ENCODE data around the gene EHD4. TPM values are rescaled to one million over a fixed set of nuclear protein-coding genes. Genes with fewer than 3 reads are reported as not detected.

EHD4 gene
- total and polyA plus RNA-seq, 9 of the 15 experiments (the other 6 are each of a cell fraction or from before 2014, with no cell fraction given), result 0.89 to 10.3 (median 6.4) TPM

DNA sequence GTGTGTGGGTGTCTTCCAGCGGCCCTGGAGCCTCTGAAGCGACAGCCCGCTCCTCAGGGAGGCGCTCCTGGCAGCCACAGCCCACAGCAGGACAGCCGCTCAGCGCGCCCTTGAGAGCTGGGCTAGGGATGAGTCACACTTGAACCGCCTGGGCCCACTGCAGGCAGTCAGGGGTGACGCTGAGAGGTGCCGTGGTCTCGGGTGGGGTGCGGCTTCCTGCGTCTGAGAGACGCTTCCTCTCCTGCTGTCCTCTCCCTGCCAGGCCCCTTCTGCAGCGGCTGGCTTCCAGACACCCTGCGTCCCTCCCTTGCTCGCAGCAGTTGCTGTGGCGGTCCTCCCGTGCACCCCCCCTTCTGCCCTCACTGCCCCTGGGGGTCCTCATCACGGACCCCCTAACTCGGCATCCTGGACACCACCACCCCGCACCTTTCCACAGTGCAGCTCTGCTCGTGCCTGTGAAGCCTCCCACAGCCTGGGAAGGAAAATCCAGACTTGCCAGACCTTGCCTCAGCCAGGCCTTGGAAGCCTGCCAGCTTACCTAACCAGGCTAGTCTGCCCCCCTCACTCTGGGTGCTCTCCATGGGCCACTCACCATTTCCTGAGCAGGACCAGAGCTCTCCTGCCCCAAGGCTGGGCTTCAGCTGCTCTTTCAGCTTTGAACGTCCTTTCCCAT lies 77.4 kb downstream of the EHD4 start:
- H3K79me2 ChIP-seq (ENCODE audit: control insufficient read depth, insufficient read depth, low read length), result no peaks in the 10 kb centered on the region
- no TSS peak for BruUV-seq (replicated peaks)
- H3K27me3 ChIP-seq (ENCODE audit: control insufficient read depth in 2 of 2, insufficient read depth in 2 of 2, low read length in 2 of 2), result peaks cover 7 to 29% of the 10 kb centered on the region in 2 experiments; a peak in 3 of 5 replicates
- FAIRE-seq (no peak), ATAC-seq (peak; percentile 90), DNase-seq (ENCODE audit: extremely low read depth in 1 of 4, low spot score in 3 of 4) (peak; percentile 63 to 73 (median 67))
- no peaks in the 10 kb centered on the region for H3K36me3 ChIP-seq (ENCODE audit: control insufficient read depth, insufficient read depth, low read length)
- ChIA-PET POLR2A (interaction anchor here (0.9 to 1.1 kb wide), 2 partner anchors 8 to 12 kb away, joined by 3 read pairs; no protein-coding TSS in a partner anchor), CTCF (ENCODE audit: low intra/inter-chr PET ratio) (no interaction called here)
- peak overlapping the region; percentile 48; the same call in 1 of the 2 replicates for H2AFZ ChIP-seq (ENCODE audit: low read depth, low read length)
- H3K9ac ChIP-seq (ENCODE audit: insufficient read depth in 1 of 2, low read depth in 2 of 2, low read length in 2 of 2), result peak overlapping the region in 1 of 2 experiments; percentile 43; a peak in 2 of 4 replicates
- no peak overlapping the region for H3K27ac ChIP-seq (ENCODE audit: extremely low read depth, low read depth, low read length)
- no peaks in the 10 kb centered on the region for H3K9me3 ChIP-seq (replicated peaks; ENCODE audit: control insufficient read depth, insufficient read depth, low read depth, low read length)
- no peak overlapping the region; the same call in 1 of the 2 replicates for H3K4me2 ChIP-seq (ENCODE audit: insufficient read depth, low read length)
- 11% methylated on average over 21 of the region's 24 CpGs for WGBS (ENCODE audit: insufficient coverage, low coverage, missing lambda C conversion rate)
- peaks cover 3% of the 10 kb centered on the region for H3K9me1 ChIP-seq (ENCODE audit: control insufficient read depth, insufficient read depth, low read length)
- intact Hi-C loops (cut with micrococcal nuclease) (no loop called here), in situ Hi-C loops (cut with MboI) (no loop called here)
- peaks cover 0 to 24% of the 10 kb centered on the region in 2 experiments; a peak in 3 of 5 replicates for H3K4me1 ChIP-seq (replicated peaks in 1 of 2; ENCODE audit: control insufficient read depth in 2 of 2, insufficient read depth in 2 of 2, low read length in 2 of 2)
- H4K20me1 ChIP-seq (replicated peaks; ENCODE audit: control insufficient read depth, insufficient read depth, low read length), result peaks cover 9% of the 10 kb centered on the region; the same call in 1 of the 2 replicates
- no peak overlapping the region for H3K4me3 ChIP-seq
- TF ChIP-seq ZFP30 (CRISPR knock-in tag; IDR thresholded peaks at IDR 0.05; ENCODE audit: borderline replicate concordance) (no peak), ZNF133 (CRISPR knock-in tag; IDR thresholded peaks at IDR 0.05) (no peak), EGR1 (conservative IDR thresholded peaks at IDR 0.05) (0 out of 2 replicates have a peak, but pooled peaks have one; percentile 32), FOSL1 (tag; conservative IDR thresholded peaks at IDR 0.05) (peak; percentile 79), RB1 (IDR thresholded peaks at IDR 0.05; ENCODE audit: low read depth) (0 out of 2 replicates have a peak, but pooled peaks have one; percentile 21), HCFC1 (IDR thresholded peaks at IDR 0.05; ENCODE audit: low read depth, low read length) (no peak), NFIC (IDR thresholded peaks at IDR 0.05) (peak; percentile 83), HEY1 (CRISPR knock-in tag; IDR thresholded peaks at IDR 0.05; ENCODE audit: borderline replicate concordance) (no peak), SMARCA4 (IDR thresholded peaks at IDR 0.05) (peak; percentile 13; the same call in 1 of the 2 replicates), WHSC1 (IDR thresholded peaks at IDR 0.05; ENCODE audit: low read length) (no peak), NR4A1 (CRISPR knock-in tag; IDR thresholded peaks at IDR 0.05) (no peak), NR4A1 (tag; IDR thresholded peaks at IDR 0.05) (no peak), ZBTB8A (IDR thresholded peaks at IDR 0.05; ENCODE audit: partially characterized antibody) (no peak), CREB1 (IDR thresholded peaks at IDR 0.05) (no peak), CREB1 (CRISPR knock-in tag; IDR thresholded peaks at IDR 0.05) (peak; percentile 22; the same call in 1 of the 2 replicates), POLR2G (IDR thresholded peaks at IDR 0.05; ENCODE audit: low read depth, low read length) (peak; percentile 35; the same call in 1 of the 2 replicates), E2F3 (CRISPR knock-in tag; IDR thresholded peaks at IDR 0.05) (no peak)
- TF ChIP-seq, protein P1, sequence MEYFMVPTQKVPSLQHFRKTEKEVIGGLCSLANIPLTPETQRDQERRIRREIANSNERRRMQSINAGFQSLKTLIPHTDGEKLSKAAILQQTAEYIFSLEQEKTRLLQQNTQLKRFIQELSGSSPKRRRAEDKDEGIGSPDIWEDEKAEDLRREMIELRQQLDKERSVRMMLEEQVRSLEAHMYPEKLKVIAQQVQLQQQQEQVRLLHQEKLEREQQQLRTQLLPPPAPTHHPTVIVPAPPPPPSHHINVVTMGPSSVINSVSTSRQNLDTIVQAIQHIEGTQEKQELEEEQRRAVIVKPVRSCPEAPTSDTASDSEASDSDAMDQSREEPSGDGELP (CRISPR knock-in tag; IDR thresholded peaks at IDR 0.05; ENCODE audit: borderline replicate concordance), result peak; percentile 31; the same call in 1 of the 2 replicates
- TF ChIP-seq, protein P2, sequence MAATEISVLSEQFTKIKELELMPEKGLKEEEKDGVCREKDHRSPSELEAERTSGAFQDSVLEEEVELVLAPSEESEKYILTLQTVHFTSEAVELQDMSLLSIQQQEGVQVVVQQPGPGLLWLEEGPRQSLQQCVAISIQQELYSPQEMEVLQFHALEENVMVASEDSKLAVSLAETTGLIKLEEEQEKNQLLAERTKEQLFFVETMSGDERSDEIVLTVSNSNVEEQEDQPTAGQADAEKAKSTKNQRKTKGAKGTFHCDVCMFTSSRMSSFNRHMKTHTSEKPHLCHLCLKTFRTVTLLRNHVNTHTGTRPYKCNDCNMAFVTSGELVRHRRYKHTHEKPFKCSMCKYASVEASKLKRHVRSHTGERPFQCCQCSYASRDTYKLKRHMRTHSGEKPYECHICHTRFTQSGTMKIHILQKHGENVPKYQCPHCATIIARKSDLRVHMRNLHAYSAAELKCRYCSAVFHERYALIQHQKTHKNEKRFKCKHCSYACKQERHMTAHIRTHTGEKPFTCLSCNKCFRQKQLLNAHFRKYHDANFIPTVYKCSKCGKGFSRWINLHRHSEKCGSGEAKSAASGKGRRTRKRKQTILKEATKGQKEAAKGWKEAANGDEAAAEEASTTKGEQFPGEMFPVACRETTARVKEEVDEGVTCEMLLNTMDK (IDR thresholded peaks at IDR 0.05; ENCODE audit: borderline replicate concordance, insufficient read depth, low read depth, low read length, poor library complexity, severe bottlenecking), result peak; percentile 9
- TF ChIP-seq, protein P3, sequence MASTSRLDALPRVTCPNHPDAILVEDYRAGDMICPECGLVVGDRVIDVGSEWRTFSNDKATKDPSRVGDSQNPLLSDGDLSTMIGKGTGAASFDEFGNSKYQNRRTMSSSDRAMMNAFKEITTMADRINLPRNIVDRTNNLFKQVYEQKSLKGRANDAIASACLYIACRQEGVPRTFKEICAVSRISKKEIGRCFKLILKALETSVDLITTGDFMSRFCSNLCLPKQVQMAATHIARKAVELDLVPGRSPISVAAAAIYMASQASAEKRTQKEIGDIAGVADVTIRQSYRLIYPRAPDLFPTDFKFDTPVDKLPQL (IDR thresholded peaks at IDR 0.05; ENCODE audit: extremely low read depth, insufficient read length), result no peak

All from K562 (cell line).